SKM-1 treated with dmso at 0.1 percent for 144 hours (cell line): Measurements from ENCODE around the gene UBR3.

Experiments used
- DNase-seq: peaks from one replicate; lab custom pipeline; 2025; ENCODE audit not compliant: unreplicated experiment; lab: John Stamatoyannopoulos, UW

UBR3 gene

DNA sequence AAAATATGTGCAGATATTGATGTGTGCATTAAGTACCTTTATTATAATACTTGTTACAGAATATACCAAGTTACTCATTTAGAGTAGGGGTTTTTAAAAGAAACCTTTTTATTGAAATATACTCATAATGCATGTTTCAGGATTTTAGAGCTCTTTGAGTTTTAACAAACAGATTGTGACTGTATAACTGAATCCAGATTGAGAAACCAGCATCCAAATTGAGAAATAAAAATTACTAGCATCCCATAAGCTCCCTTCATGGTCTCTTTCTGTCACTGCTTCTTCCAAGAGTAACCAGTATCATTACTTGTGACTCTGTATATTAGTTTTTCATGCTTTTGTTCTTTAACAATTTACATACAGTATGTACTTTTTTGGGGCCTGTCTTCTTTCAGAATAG, 156.9 kb downstream of the UBR3 start:
- DNase-seq: no peak

DNA sequence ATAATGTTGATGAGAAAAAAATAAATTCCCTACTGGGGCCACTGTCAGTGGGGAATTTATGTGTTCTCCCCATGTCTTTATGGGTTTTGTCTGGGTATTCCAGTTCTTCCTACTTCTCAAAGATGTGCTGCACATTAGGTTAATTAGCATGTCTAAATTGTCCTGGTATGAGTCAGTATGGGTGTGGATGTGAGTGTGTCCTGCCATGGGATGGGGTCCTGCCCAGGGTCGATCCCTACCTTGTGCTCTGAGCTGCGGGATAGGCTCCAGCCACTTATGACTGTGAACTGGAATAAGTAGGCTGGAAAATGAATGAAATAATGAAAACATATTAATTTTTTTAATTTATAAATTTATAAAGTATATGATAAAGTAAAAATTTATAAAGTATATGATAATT, 167.5 kb downstream of the UBR3 start:
- DNase-seq: no peak

DNA sequence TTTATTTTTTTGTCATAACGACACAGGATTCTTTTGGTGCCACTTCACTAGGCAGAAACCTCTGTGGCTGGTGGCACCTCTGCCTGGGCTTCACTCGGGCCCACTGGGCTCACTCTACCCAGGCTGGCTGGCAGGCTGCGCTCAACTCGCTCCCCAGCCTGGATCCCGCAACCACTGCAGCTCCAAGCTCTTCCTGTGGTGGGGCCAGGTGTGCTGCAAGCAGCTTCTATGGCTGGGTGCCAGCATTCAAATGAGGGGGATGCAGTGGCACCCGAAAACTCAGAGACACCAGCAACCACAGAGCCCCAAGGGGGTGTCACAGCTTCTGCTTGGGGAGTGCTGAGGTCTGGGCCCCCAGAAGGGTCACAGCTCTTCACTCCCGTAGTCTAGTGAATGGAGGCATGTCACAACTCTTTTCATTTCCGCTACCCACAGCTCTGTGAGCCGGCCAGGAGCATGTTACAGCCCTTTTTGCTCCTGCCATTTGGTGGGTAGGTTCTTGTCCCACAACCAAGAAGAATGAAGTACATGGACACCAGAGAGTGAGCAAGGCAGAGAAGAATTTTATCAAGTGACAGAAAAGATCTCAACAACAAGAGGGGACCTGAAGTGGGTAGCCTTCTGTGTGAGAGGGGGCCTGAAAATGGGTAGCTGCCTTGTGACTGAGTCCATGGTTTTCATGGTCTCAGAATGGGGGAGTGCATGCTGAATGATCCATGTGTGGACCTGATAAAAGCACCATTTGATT, 170.1 kb downstream of the UBR3 start:
- no peak for DNase-seq

DNA sequence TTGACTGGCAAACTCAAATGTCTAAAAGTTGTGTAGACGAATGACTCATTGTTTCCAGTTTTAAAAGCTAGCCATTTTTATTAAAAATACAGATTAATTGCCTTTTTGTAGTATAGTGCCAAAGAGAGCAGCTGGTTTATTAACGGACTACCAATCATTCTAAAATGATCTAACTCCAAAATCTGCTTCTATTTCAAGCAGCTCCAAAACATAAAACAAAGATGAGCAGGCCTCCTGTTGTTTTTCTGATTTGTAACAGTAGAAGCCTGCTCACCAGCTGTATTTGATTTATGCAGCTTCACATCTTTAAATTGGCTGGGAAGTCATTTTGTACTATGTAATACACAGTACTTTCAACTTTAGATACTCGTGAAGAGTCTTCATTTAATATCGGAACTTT, 171.8 kb downstream of the UBR3 start:
- DNase-seq: no peak

DNA sequence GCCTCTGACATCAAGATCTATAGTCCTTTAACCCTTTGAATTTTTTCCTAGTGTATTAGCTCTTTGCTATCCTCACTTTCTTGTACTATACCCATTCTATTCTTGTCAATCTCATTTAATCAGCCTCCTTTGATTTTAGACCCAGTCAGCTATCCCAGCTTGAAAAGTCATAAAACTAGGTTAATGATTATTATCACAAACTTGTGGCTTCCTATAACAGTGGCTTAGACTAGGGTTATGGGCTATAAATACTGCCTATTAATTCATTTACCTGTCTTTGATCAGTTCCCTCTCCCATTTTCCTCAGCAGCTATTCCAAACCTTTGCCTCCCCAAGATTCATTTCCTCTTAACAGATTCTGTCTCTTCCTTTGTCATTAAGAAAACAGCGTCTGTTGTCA, 174.8 kb downstream of the UBR3 start:
- DNase-seq: no peak

DNA sequence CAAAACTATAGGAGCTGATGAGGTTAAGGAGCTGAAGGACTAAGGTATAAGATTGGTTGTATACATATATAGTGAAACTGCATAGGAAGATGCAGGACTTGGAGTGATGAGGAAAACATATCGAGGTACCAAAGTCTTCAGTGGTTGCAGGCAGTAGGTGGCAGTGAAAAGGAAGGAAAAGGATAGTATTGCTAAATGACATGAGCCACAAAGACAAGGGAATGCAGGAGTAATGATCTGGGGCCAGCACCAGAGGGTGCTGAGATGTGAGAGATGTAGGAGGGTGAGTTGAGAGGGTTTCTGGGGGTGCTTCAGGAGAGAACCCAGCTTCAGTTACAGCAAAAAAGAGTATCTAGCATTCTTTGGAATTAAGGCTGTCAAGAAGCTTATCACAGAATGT, 178.4 kb downstream of the UBR3 start:
- no peak for DNase-seq

DNA sequence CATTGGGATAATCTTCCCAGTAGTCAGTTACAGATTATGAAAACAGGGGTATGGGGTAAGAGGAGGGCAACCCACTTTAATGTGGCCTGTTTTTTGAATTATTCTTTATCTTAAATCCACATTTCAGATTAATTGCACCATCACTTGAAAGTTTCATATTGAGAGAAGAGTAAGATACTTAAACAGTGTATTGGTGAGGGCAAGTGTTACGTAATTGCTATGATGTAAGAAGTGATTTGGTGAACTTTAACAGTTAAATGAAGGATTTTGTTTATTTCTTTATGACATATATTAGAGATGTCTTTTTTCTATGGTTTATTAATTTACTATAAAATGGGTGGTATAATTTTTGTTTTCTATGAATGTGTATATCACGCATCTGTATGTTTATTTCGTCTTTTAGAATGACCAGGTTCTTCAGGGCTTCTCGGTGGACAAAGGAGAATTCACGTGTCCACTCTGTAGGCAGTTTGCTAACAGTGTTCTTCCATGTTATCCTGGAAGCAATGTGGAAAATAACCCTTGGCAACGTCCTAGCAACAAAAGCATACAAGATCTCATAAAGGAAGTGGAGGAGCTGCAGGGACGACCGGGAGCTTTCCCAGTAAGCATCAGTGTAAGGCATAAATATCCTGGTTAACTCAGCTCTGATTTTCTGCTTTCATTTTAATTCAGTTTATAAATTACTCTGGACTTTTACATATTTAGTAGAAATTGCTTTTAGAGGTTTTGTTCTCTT, 179.5 kb downstream of the UBR3 start:
- no peak for DNase-seq

DNA sequence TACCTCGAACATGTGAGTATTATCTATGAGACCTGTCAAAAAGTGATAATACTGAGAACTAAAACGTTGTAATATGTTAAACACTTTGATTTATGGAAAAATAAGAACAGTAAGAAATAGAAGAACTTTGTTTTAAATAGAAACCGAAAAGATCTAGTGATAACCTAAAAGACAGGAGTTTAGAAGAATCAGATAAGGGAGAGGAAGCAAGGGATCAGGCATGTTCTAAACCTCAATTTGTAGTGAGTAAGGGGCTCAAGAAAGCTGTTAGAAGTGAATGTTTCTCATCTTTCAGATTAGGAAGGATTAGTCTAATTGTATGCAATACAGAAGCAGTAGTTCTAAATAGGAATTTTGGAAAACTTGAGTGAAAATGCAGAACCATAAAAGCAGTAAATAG, 182.0 kb downstream of the UBR3 start:
- DNase-seq: no peak

DNA sequence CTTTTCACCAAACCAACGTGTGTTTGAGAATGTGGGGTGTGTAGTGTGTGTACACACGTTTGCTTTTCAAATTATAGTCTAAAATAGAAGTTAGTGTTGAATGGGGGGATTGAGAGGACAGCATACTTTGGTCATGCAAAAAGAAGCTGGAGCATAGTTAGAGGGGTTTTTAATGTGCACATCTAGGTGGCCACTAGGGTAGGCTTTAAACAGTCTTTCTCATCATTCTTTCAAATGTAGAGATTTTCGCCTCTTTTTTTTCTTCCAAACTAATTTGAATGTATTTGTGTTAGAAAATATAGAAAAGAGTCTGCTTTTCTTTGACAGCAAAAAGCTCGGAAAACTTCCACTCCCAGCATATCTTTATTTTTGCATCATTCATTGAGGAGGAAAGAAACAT, 185.5 kb downstream of the UBR3 start:
- DNase-seq: no peak

DNA sequence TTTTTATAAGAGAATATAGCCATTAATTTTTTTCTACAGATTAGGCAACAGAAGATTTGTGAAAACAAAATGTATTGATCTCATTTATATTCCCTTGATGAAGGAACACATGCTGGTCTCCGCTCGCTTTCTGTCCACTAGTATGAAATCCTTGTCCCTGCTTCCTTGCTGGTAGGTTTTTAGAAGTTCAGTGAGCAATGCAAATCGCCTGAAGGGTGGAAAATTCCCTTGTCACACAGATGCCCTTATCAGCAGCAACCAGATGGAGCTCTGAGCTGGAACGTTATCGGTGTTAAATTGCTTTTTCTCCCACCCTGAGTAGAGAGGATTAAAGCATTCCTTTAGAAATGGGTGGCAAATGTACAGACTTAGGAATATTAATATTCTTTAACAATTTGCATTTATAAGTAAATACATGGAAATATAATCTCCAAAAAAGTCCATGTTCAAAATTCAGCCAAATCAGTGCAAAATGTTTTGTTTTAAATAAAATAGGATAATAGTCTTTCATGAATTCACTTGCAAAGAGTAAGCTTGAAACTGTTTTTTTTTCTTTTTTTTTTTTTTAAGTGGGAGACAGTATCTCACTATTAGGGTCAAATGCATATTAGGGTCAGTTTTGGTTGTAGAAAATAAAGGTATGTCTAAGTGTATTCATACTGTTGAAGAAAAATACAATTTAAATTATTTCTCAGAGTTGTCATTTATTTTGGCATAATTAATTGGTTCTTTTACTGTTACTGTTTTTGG, 186.7 kb downstream of the UBR3 start:
- DNase-seq: no peak

DNA sequence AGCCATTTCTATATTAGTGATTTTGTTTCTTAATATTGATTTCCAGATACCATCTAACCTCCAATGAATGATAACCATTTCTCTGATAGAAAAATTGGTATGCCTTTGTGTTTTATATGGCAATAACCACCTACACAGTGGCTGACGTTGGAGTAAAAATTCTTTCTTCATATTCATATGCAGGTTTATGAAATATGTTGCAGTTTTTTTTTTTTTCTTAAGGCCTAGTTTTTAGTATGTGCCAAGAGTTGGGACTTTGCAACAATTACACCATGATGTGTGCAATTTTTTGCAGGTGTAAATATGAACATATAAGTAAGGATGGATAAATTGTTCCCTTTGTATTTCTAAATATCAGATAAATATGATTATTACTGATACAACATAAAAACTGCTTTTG, 187.5 kb downstream of the UBR3 start:
- no peak for DNase-seq

DNA sequence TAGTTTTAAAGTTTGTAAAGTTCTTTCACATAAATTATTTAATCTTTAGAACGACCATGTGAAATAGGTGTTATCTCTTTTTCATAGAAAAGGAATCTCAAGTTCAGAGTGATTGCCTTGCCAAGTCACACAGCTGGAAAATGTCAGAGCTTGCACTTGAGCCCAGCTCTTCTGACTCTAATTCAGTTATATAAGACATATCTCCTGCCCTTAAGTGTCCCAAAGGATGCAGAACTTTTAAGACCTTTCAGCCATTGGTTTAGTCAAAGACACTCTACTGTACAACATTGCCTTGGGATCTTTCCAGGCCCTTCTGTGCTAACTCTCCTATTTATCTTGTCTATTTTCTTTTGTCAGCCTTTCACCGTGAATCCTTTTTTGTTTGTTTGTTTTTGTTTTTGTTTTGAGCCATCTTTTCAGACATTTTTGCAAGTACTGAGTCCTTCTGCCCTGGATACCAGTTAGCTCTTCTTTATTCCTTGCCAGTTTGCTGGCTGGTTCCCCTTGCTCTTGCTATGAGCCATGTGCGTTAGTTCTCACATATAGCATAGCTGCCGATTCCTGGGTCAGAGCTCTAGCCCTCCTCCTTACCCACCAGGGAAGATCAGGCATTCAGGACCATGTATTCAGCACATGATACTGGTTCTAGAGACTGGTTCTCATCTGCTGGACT, 190.7 kb downstream of the UBR3 start:
- DNase-seq: no peak

DNA sequence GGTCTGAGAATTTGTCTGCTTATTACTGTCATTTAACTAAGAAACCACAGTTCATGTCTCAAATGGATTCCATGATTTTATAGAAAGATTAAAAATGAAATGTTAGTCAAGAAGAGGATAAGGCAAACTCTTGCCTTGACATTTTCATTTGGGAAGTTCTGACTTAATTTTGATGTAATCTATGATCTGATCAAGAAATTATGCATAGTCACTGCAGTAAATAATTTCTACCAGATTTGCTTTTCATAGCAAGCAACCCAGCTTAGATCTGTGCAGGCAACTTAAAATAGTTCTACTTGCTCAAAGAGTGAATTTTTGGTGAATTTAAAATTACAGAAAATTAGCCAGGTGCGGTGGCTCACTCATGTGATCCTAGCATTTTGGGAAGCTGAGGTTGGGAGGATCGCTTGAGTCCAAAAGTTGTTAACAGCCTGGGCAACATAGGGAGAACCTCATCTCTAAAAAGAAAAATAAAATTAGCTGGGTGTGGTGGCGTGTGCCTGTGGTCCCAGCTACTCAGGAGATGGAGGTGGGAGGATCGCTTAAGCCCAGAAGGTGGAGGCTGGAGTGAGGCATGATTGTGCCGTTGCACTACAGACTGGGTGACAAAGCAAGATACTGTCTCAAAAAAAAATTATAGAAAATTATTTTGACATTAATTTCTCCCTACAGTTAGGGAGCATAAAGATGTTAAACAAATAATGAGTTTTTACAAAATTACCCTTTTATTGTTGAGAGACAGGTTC, 192.0 kb downstream of the UBR3 start:
- no peak for DNase-seq

DNA sequence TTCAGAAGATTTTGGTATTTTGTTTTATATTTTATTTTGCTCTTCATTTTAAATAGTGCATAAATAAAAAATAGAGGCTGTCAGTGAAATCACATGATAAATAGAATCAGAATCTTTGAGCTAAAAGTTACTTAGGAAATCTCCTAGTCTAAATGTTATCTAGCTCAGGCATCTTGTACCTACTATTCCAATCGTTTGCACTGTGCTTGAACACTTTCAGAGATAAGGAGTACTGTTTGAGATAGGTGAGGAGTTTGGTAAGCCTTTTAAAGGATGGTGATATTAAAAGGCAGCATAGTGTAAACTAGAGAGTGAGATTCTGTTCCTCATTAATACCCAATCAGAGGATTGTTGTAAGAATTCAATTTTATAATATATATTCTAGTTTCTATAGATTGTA, 193.5 kb downstream of the UBR3 start:
- no peak for DNase-seq

DNA sequence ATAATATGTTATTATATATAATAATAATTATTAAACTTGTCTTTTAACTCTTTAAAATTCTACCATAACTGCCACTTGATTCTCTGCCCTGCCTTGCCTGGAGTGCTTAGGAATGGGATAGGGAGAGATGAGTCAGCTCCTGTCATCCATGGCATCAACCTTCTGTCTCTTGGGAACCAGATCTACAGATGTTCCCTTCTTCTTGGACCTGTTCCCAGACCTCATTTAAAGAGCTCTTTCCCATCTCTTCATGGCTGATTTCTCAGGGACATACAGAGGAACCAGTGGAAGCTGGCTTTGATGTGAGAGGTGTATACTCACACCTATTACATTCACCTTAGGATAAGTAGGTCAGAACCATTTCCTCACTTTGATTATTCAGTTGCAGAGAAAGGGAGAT, 195.4 kb downstream of the UBR3 start:
- DNase-seq: no peak

DNA sequence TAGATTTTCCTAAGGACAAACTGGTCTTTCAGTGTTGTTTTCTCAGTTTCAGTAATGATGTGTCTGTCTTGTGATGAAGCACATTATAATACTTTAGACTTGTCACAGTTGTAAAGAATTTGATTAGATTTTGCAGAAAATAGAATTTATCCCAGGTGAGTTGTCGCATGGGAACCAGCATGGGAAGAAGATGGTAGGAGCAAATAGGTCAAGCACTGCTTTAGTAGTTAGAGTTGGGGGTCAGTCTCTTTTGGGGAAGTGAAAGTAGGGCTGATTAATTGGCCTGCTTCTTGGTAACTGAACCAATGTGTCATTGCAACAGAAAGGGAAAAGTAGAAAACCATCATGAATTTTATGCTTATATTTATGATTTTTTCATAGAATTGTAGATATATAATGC, 197.5 kb downstream of the UBR3 start:
- DNase-seq: peak; percentile 13

DNA sequence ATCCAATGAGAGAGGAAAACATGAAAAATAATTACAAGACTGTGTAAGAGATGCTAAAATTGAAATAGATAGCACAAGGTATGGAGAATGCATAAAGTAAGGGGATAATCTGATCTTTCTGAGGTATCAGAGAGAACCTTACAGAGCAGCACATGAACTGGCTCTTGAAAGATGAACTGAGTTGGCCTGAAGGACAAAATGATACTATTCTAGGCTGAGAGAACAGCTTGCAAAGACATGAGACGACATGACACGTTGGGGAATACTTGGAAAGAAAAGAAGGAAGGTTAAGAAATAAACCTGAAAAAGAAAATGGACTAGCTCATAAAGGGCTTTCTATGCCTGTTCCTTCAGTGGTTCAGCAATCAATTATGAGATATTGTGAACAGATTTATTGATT, 198.0 kb downstream of the UBR3 start:
- no peak for DNase-seq

DNA sequence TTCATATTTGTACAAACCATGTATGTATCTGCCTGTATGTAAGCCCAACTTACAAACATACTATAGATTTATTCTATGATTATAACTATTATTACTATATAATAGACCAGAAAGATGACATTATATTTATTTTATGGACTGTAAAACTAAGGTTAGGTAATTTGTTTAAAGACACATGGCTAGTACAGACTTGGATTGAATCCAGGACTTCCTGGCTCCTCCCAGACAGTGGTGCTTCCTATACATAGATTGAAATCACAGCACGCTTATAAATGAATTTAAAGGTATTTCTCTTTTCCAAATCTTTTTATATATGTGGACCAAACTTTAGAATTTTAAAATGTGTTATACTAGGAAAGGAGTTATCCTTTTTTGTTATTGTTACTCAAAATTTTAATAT, 199.1 kb downstream of the UBR3 start:
- no peak for DNase-seq

DNA sequence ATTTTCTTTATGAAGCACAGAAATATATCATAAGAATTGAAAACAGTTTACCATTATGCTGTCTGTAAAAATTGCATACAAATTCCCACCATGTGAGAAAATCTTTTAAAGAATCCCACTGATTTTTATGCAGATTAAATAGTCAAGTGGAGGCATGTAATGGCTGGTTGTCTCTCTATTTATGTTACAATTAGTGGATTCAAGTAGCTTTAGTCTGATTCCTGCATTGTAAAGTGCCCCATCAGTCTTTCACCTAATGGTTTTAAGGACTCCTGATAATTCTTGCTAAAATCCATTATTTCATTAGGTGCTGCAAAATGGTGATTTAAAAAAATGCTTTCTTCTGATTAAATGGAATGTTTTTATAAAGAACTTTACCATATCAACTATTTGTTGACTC, 202.3 kb downstream of the UBR3 start:
- no peak for DNase-seq

DNA sequence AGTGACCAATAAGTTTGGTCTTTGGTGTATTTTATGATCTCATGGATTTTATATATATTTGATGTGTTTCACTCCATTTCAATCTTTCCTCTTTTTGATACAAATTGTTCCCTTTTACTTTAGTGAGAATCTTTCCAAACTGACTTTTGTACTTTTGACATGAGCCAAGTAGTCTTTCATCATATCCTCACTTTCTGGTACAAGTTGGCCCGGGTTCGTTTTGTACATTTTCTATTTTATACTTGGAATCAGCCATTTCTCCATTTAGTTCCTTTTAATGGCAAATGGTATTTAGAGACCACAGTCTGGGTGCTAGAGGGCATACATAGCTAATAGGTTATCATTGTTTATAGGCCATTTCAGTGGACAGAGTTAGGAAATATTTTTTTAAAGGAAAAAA, 202.8 kb downstream of the UBR3 start:
- DNase-seq: peak; percentile 51

DNA sequence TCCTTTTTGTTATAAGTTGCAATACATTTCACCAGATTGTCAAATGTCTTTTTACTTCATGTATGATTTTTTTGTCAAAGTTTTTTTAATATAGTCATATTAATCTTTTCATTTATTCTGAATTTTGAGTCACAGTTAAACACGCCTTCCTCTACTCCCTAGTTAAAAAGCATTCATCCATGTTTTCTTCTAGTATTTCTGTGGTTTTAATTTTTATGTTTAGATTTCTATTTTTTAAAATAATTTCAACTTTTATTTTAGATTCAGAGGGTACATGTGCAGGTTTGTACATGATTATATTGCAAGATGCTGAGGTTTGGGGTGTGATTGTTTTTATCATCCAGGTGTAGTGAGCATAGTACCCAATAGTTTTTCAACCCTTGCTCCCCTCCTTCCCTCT, 204.0 kb downstream of the UBR3 start:
- no peak for DNase-seq
